ENCODE results near the gene RNF39.

DNA sequence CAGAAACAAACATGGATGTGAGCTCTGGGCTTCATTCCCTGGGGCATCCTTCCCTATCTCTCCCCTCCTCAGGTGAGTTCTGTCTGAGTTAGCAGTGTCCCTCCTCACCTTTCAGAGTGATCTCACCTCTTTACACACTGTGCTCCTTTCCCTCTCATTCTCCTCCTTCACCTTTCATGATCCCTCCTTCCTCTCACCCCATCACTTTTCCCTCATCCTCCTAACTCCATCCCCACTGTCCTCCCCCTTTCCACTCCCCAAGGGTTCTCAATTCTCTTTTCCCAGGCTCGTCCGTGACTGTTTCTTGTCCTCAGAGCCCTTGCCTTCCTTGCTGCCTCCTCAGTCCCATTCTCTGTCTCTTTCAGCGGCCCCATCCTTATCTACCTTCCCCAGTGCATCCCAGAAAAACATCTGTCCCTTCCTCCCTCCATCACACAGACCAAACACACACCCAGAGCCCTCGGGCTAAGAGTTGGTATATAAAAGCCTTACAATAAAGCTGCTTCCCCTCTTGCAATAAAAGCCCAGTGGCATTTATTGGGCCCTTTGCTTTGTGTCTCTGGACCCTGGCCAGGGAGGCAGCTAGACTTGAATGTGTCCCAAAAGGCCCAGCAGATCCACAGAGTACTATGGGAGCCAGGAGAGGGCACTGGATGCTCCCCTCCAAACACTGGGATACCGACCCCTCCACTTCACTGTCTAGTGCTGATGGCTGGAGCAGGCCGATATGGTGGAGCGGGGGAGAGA, 1.9 kb downstream of the RNF39 start:
- TF ChIP-seq CTCF (CRISPR knock-in tag; IDR thresholded peaks at IDR 0.05) (no peak), SOX6 (IDR thresholded peaks at IDR 0.05) (no peak), SOX6 (CRISPR knock-in tag; IDR thresholded peaks at IDR 0.05) (no peak), SMC3 (IDR thresholded peaks at IDR 0.05; ENCODE audit: low read length) (no peak), POLR2A (IDR thresholded peaks at IDR 0.05; ENCODE audit: insufficient read depth in 1 of 2, low read depth in 2 of 2, low read length in 2 of 2) (no peak), USF2 (IDR thresholded peaks at IDR 0.05; ENCODE audit: low read depth, low read length) (no peak), USF2 (CRISPR knock-in tag; IDR thresholded peaks at IDR 0.05; ENCODE audit: borderline replicate concordance) (no peak)

Measured in HepG2 (cell line).